GM19023 (cell line): ENCODE data around the gene APELA.

Experiments
- ATAC-seq: cut with Tn5 transposase; IDR thresholded peaks from one replicate; pipeline ENCODE4 v1.9.1; 2021; ENCODE audit warnings: mild to moderate bottlenecking, moderate library complexity; ENCODE audit not compliant: unreplicated experiment

The APELA gene, protein sequence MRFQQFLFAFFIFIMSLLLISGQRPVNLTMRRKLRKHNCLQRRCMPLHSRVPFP

DNA sequence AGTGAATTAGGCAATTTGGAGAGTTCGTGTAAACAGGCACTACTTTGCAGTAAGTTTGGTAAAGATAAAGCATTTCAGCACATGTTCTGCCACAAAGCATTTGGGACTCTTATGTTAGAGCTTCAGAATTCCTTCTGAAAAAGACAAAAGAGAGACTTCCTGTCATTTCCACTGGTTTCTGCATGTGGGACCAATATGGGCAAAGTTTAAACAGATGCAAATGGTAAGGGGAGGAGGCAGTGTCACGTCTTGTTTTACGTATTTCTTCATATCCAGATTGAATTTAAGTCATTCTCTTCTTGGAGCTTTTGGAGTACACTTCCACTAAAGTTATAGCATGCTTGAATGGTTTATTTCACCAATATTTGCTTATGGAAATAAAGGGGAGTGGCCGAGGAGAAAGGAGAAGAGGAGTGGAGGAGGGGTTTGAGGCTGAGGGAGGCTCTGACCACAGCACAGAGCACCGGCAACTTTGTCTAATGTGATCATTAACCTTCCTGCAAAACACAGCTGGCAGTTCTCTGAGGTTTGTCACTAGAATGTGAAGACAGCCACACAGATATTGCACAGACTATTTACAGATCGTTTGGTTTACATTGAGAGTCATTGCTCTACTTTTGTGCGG is at the start of gene APELA:
TSS of gene APELA (plus strand) at position 479 of the 625 bp plus-strand sequence. CDS start 154 bp downstream, outside the sequence.
- ATAC-seq, result peak; percentile 100

GRCh38 chr4:164828955-164829354 is 48.0 kb upstream of the APELA start:
- ATAC-seq, result no peak

GRCh38 chr4:164846566-164846965 is 30.4 kb upstream of the APELA start:
- ATAC-seq, result no peak

GRCh38 chr4:164847016-164847415 is 30.0 kb upstream of the APELA start:
- no peak for ATAC-seq

DNA sequence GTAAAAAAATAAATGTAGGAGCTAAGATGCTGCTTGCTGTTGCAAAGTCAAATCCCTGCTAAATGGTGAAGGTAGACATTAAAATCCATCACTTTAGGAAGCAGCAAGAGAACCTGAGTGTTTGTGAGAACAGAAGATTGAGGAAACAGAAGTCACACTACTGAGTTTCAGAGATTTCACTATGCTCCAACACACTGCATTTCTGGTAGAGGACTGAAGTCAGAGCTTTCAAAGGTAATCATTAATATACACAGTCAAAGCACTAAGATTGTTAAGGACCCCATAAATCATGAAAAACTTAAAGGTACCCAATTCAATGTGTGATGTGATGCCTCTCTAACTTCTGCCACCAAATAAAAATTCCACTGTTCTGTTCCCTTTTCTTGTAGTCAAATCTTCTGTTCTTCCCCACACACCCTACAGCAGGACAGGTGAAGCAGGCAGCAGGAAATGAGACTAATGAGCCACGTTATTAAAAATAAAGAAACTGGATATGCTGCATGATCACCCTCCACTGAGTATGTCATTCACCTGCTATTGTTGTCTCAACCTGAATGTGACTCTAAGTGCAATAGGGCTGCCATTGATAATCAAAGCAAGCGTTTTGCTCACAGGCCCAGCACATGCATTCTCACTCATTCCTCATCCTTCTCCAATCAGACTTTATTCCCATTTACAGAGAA is 28.9 kb upstream of the APELA start:
- ATAC-seq, result no peak

- ATAC-seq, result no peak
These were observed 20.6 kb upstream of the APELA start for GRCh38 chr4:164856396-164856795.

- ATAC-seq, result peak; percentile 66
These were observed 10.0 kb upstream of the APELA start for GRCh38 chr4:164866817-164867490.

GRCh38 chr4:164871673-164872072 is 5.3 kb upstream of the APELA start:
- ATAC-seq, result no peak

- ATAC-seq, result no peak
These were observed 4.5 kb upstream of the APELA start for GRCh38 chr4:164872481-164872880.

GRCh38 chr4:164874789-164875188 is 2.2 kb upstream of the APELA start:
- ATAC-seq, result no peak

GRCh38 chr4:164880489-164881262 is 3.7 kb downstream of the APELA start:
- ATAC-seq, result no peak

DNA sequence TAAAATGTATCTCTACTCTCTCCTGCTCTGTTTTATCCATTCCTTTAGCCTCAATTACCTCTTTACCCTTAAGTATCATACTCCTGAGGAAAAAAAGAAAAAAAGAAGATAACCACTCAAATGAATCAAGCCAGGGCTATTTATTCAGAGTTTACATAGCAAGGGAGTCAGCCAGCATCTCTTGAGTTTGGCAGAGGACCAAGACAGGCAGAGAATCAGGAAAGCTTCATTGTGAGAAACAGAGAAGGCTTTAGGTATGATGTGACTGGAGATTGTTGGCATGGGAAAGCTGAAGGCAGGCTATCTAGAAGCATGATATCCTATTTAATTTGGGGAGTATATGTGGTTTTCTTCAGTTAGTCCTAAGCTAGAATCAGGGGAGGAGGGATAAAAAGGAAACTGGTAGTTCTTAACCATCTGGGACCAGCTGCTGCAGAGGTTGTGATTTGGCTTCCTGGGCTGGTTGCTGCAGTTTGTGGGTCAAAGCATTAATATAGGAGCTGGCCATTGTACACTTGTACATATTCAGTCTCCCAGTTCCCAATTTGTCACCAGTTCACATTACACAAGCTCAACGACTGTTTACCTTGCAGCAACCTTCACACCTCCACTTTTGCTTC is 11.2 kb downstream of the APELA start:
- ATAC-seq, result peak; percentile 37

GRCh38 chr4:164890691-164891090 is 13.7 kb downstream of the APELA start:
- ATAC-seq, result no peak

DNA sequence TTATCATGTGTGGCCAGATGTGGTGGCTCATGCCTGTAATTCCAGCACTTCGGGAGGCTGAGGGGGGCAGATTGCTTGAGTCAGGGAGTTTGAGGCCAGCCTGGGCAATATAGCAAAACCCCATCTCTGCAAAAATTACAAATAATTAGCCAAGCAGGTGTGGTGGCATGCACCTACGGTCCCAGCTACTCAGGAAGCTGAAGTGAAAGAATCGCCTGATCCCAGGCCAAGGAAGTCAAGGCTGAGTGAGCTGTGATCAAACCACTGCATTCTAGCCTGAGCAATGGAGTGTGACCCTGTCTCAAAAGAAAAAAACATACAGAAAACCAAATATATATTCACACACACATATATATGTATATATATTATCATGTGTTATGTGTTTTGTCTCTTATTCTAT is 15.0 kb downstream of the APELA start:
- peak; percentile 76 for ATAC-seq

- peak; percentile 60 for ATAC-seq
These were observed 17.7 kb downstream of the APELA start for GRCh38 chr4:164894702-164895101.

GRCh38 chr4:164902608-164903007 is 25.6 kb downstream of the APELA start:
- no peak for ATAC-seq

DNA sequence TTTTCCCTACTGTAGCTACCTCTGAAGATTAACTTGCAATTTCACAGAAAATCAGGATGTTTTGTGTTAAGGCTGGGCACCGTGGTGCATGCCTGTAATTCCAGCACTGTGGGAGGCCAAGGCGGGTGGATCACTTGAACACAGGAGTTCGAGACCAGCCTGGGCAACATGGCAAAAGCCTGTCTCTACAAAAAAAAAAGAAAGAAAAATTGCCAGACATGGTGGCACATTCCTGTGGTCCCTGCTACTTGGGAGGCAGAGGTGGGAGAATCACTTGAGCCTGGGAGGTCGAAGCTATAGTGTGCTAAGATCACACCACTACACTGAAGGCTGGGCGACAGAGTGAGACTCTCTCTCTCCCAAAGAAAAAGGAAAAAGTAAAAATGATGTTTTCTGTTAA is 27.4 kb downstream of the APELA start:
- ATAC-seq, result no peak

DNA sequence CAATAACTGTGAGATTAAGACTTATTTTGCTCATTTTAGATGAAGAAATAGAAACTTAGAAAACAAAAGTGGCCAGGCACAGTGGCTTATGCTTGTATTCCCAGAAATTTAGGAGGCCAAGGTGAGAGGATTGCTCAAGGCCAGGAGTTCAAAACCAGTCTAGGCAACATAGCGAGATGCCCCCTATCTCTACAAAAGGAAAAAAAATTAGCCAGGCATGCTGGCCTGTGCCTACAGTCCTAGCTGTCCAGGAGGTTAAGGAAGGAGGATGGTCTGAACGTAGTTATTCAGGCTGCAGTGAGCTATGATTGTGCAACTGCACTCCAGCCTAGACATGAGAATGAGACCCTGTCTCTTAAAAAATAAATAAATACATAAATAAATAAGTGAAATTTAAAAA is 28.0 kb downstream of the APELA start:
- ATAC-seq, result no peak

DNA sequence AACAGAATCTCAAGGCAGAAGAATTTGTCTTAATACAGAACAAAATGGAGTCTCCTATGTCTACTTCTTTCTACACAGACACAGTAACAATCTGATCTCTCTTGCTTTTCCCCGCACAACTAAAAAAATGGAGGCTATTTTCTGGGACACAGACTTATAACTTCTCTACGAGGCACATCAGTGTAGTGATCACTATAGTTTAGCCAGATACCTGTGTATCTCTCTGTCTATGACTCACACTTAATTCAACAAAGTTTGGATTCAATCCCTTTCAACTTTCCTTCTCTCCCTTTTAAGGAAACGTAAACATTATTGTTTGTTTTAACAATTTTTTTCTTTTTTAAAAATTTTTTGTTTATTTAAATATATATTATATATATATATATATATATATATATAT is 29.4 kb downstream of the APELA start:
- ATAC-seq, result no peak

DNA sequence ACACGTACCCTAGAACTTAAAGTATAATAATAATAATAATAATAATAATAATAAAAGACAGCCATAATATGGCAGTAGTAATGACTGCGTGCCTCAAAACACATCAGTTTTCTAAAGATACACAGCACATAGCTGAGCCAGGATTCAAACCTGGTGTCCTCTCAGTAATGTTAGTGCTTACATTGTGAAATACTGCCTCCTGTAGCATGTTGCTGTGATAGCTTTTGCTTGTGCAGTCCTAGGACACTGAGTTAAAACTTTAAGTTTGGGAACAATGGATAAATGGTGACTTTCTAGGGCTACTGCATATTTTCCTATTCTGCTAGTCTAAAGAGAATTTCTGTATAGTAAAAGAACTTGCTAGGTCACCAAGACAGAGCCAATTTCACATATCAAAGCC is 36.5 kb downstream of the APELA start:
- peak; percentile 63 for ATAC-seq

GRCh38 chr4:164918956-164919355 is 42.0 kb downstream of the APELA start:
- ATAC-seq, result no peak
